H9 (cell line): ENCODE measurements around the gene DUT. TPM values are rescaled to one million over a fixed set of nuclear protein-coding genes. Genes with fewer than 3 reads are reported as not detected.
A peak's percentile ranks its signal among the peaks of the same experiment; 100 is the strongest.

ENCODE experiments used
- DNase-seq: peaks from one replicate; pipeline ENCODE4 v3.0.0-alpha.2; 2017
- H2AFZ ChIP-seq: one replicate; pipeline ENCODE4 v1.6.1; 2013; ENCODE audit warnings: mild to moderate bottlenecking, low read length, control low read depth, moderate library complexity
- H2AK5ac ChIP-seq: 2 replicates; pipeline ENCODE4 v1.6.1; 2013; ENCODE audit warnings: low read length, control low read depth, mixed read lengths; ENCODE audit not compliant: insufficient read length
- H2BK120ac ChIP-seq: one replicate; pipeline ENCODE4 v1.6.1; 2013; ENCODE audit warnings: low read depth, mild to moderate bottlenecking, low read length, control low read depth, inconsistent platforms; ENCODE audit not compliant: poor library complexity, severe bottlenecking
- H2BK12ac ChIP-seq: 2 replicates; pipeline ENCODE4 v1.6.1; 2013; ENCODE audit warnings: low read length, control low read depth, mixed read lengths, low read depth; ENCODE audit not compliant: insufficient read length
- H2BK15ac ChIP-seq: 2 replicates; pipeline ENCODE4 v1.6.1; 2013; ENCODE audit warnings: low read depth, low read length, control low read depth
- H2BK20ac ChIP-seq: one replicate; pipeline ENCODE4 v1.6.1; 2013; ENCODE audit warnings: low read depth, mild to moderate bottlenecking, low read length, control low read depth, inconsistent platforms; ENCODE audit not compliant: poor library complexity, severe bottlenecking
- H2BK5ac ChIP-seq: 2 replicates; pipeline ENCODE4 v1.6.1; 2013; ENCODE audit warnings: low read length, control low read depth, mixed read lengths; ENCODE audit not compliant: insufficient read length
- H3K14ac ChIP-seq: 2 replicates; pipeline ENCODE4 v1.6.1; 2013; ENCODE audit warnings: low read length, control low read depth; ENCODE audit not compliant: insufficient read depth
- H3K18ac ChIP-seq: 2 replicates; pipeline ENCODE4 v1.6.1; 2013; ENCODE audit warnings: low read depth, mild to moderate bottlenecking, mixed read lengths, low read length, control low read depth; ENCODE audit not compliant: insufficient read length
- H3K23ac ChIP-seq: 2 replicates; pipeline ENCODE4 v1.6.1; 2013; ENCODE audit warnings: low read length, control low read depth, mixed read lengths, low read depth; ENCODE audit not compliant: insufficient read length
- H3K23me2 ChIP-seq: 2 replicates; pipeline ENCODE4 v1.6.1; 2013; ENCODE audit warnings: low read depth, mild to moderate bottlenecking, mixed read lengths, low read length, control low read depth; ENCODE audit not compliant: insufficient read length, poor library complexity, severe bottlenecking
- H3K27ac ChIP-seq: 2 replicates; pipeline ENCODE4 v1.5.1; 2013; ENCODE audit warnings: low read length, control low read depth, mixed read lengths, low read depth; ENCODE audit not compliant: insufficient read length
- H3K27me3 ChIP-seq: 2 replicates; pipeline ENCODE4 v1.6.1; 2013; ENCODE audit warnings: low read length, control low read depth, inconsistent platforms; ENCODE audit not compliant: insufficient read depth
- H3K4ac ChIP-seq: 2 replicates; pipeline ENCODE4 v1.6.1; 2013; ENCODE audit warnings: low read depth, mild to moderate bottlenecking, control low read depth, inconsistent platforms, low read length, moderate library complexity
- H3K4me1 ChIP-seq: 2 replicates; pipeline ENCODE4 v1.6.1; 2013; ENCODE audit warnings: low read length, control low read depth, inconsistent platforms; ENCODE audit not compliant: insufficient read depth
- H3K4me2 ChIP-seq: 2 replicates; pipeline ENCODE4 v1.6.1; 2013; ENCODE audit warnings: low read length, control low read depth, mixed read lengths; ENCODE audit not compliant: insufficient read length, insufficient read depth
- H3K56ac ChIP-seq: 2 replicates; pipeline ENCODE4 v1.6.1; 2013; ENCODE audit warnings: low read depth, mild to moderate bottlenecking, mixed read lengths, low read length, control low read depth; ENCODE audit not compliant: insufficient read length
- H3K79me1 ChIP-seq: 2 replicates; pipeline ENCODE4 v1.6.1; 2013; ENCODE audit warnings: low read depth, mild to moderate bottlenecking, moderate library complexity, low read length, control low read depth, inconsistent platforms; ENCODE audit not compliant: insufficient read depth, poor library complexity, severe bottlenecking
- H3K79me2 ChIP-seq: 2 replicates; pipeline ENCODE4 v1.6.1; 2013; ENCODE audit warnings: low read length, control low read depth, inconsistent platforms; ENCODE audit not compliant: insufficient read depth
- H3K9ac ChIP-seq: 2 replicates; pipeline ENCODE4 v1.6.1; 2013; ENCODE audit warnings: low read length, control low read depth, mixed read lengths; ENCODE audit not compliant: insufficient read length; ENCODE audit errors: extremely low read depth
- H3K9me3 ChIP-seq: one replicate; pipeline ENCODE4 v1.6.1; 2013; ENCODE audit warnings: low read depth, low read length, inconsistent platforms; ENCODE audit not compliant: control insufficient read depth
- H3T11ph ChIP-seq: one replicate; pipeline ENCODE4 v1.6.1; 2013; ENCODE audit warnings: mild to moderate bottlenecking, low read length, control low read depth, inconsistent platforms
- H4K20me1 ChIP-seq: one replicate; pipeline ENCODE4 v1.6.1; 2013; ENCODE audit not compliant: control insufficient read depth, insufficient read length, insufficient read depth
- H4K5ac ChIP-seq: 2 replicates; pipeline ENCODE4 v1.6.1; 2013; ENCODE audit warnings: low read depth, mild to moderate bottlenecking, mixed read lengths, low read length, control low read depth; ENCODE audit not compliant: insufficient read length
- H4K8ac ChIP-seq: replicated peaks from 2 replicates; pipeline ENCODE4 v1.6.1; 2013; ENCODE audit warnings: low read length, control low read depth, mixed read lengths, low read depth; ENCODE audit not compliant: insufficient read length
- H4K91ac ChIP-seq: 2 replicates; pipeline ENCODE4 v1.6.1; 2013; ENCODE audit warnings: low read depth, mild to moderate bottlenecking, moderate library complexity, mixed read lengths, low read length, control low read depth; ENCODE audit not compliant: insufficient read length
- H3K27ac Mint-ChIP-seq, 3 experiments: 2 replicates in 2 of 3; 3 replicates in 1 of 3; pipeline ENCODE4 v1.8.0; 2020 to 2021; ENCODE audit warnings: mixed read lengths in 3 of 3, mild to moderate bottlenecking in 1 of 3, moderate library complexity in 1 of 3
- H3K27me3 Mint-ChIP-seq: 2 replicates; pipeline ENCODE4 v1.8.0; 2021; ENCODE audit warnings: low read depth, mild to moderate bottlenecking, moderate library complexity, mixed read lengths
- H3K36me3 Mint-ChIP-seq, 3 experiments: 2 replicates in 2 of 3; 3 replicates in 1 of 3; pipeline ENCODE4 v1.8.0; 2020 to 2021; ENCODE audit warnings: low read depth in 3 of 3, mixed read lengths in 3 of 3; ENCODE audit not compliant: insufficient read depth in 1 of 3
- H3K4me1 Mint-ChIP-seq, 2 experiments: 2 replicates each; pipeline ENCODE4 v1.8.0; 2020; ENCODE audit warnings: mixed read lengths in 2 of 2
- H3K4me3 Mint-ChIP-seq, 2 experiments: 2 replicates in 1 of 2; 3 replicates in 1 of 2; pipeline ENCODE4 v1.8.0; 2020 to 2021; ENCODE audit warnings: mild to moderate bottlenecking in 2 of 2, mixed read lengths in 2 of 2, moderate library complexity in 1 of 2
- H3K9me3 Mint-ChIP-seq, 2 experiments: 2 replicates in 1 of 2; 3 replicates in 1 of 2; pipeline ENCODE4 v1.8.0; 2020; ENCODE audit warnings: mild to moderate bottlenecking in 2 of 2, mixed read lengths in 2 of 2, moderate library complexity in 1 of 2
- CTCF ChIP-seq: fragments of 200-600 bp; sonication (generic); conservative IDR thresholded peaks from 3 replicates; pipeline ENCODE4 v1.8.0; 2021; ENCODE audit warnings: antibody characterized with exemption, mild to moderate bottlenecking
- WGBS: extraction: QIAGEN DNeasy Blood & Tissue Kit; methylation state at CpG from one replicate; pipeline ENCODE4 v1.1.7; 2013; ENCODE audit warnings: missing lambda C conversion rate, low lambda C conversion rate, mixed read lengths; ENCODE audit not compliant: insufficient read length; ENCODE audit errors: extremely low coverage; 5-methylcytosine and 5-hydroxymethylcytosine counted together
- total RNA-seq: library from RNA; stranded (reverse); gene quantifications from 2 replicates; pipeline ENCODE4 v1.2.1, GENCODE V29; 2021

Gene DUT
- total RNA-seq, 1 experiment from 2014 or later: 137 TPM

- Histone ChIP-seq H2BK5ac (no peak overlapping the region), H2BK15ac (no peak overlapping the region), H3K9ac (peak overlapping the region; percentile 52), H3T11ph (no peak overlapping the region), H3K79me2 (no peaks in the 10 kb centered on the region; the same call in 1 of the 2 replicates), H3K4me1 (no peaks in the 10 kb centered on the region), H3K23ac (no peak overlapping the region), H3K27ac (no peak overlapping the region), H3K79me1 (no peaks in the 10 kb centered on the region), H3K27me3 (no peaks in the 10 kb centered on the region), H2BK120ac (no peak overlapping the region), H4K20me1 (no peaks in the 10 kb centered on the region), H4K91ac (no peak overlapping the region), H3K56ac (no peak overlapping the region), H3K23me2 (peaks cover 14% of the 10 kb centered on the region), H3K9me3 (no peaks in the 10 kb centered on the region), H4K8ac (no peak overlapping the region), H2AK5ac (no peak overlapping the region), H3K4me2 (peak overlapping the region; percentile 60), H2AFZ (no peak overlapping the region), H2BK12ac (no peak overlapping the region), H4K5ac (no peak overlapping the region), H3K4ac (no peak overlapping the region), H2BK20ac (no peak overlapping the region), H3K14ac (no peak overlapping the region), H3K18ac (no peak overlapping the region)
- Mint-ChIP-seq H3K27me3 (no peaks in the 10 kb centered on the region), H3K27ac (peak overlapping the region in 2 of 3 experiments; percentile 14 to 54; a peak in 2 of 7 replicates), H3K4me1 (peaks cover 27 to 35% of the 10 kb centered on the region in 2 experiments), H3K4me3 (peak overlapping the region; percentile 96 to 98), H3K36me3 (peaks cover 9 to 45% (median 30%) of the 10 kb centered on the region in 3 experiments), H3K9me3 (no peaks in the 10 kb centered on the region)
- no CpG with 5 or more reads among the region's 4 CpGs for WGBS
- no peak for TF ChIP-seq CTCF
- no peak for DNase-seq
Measured at GRCh38 chr15:48333540-48333939, 2.3 kb downstream of the DUT start.
